AG09319 (cell line): ENCODE data around the gene ARHGAP26.
A peak's percentile ranks its signal among the peaks of the same experiment; 100 is the strongest.

Experiments used
- DNase-seq: peaks from one replicate; pipeline ENCODE4 v3.0.0-alpha.2; 2010; ENCODE audit warnings: low read depth; ENCODE audit errors: extremely low read depth
- CTCF ChIP-seq: IDR thresholded peaks from 2 replicates; pipeline ENCODE4 v1.5.1; 2011; ENCODE audit warnings: low read depth, mild to moderate bottlenecking, inconsistent platforms, low read length, moderate library complexity

The ARHGAP26 gene

GRCh38 chr5:143205386-143205785 is 435.2 kb downstream of the ARHGAP26 start:
- TF ChIP-seq CTCF, result no peak
- peak; percentile 55 for DNase-seq

GRCh38 chr5:143205883-143206195 is 435.7 kb downstream of the ARHGAP26 start:
- TF ChIP-seq CTCF, result no peak
- DNase-seq, result no peak

GRCh38 chr5:143206196-143207053 is 436.2 kb downstream of the ARHGAP26 start:
- no peak for TF ChIP-seq CTCF
- DNase-seq, result no peak

GRCh38 chr5:143207058-143207457 is 436.9 kb downstream of the ARHGAP26 start:
- DNase-seq, result no peak
- TF ChIP-seq CTCF, result no peak

- TF ChIP-seq CTCF, result no peak
- DNase-seq, result no peak
Measured at GRCh38 chr5:143207563-143208364, 437.6 kb downstream of the ARHGAP26 start.

GRCh38 chr5:143208365-143208641 is 438.1 kb downstream of the ARHGAP26 start:
- TF ChIP-seq CTCF, result no peak
- no peak for DNase-seq

GRCh38 chr5:143208781-143209510 is 438.8 kb downstream of the ARHGAP26 start:
- no peak for DNase-seq
- TF ChIP-seq CTCF, result no peak
